ENCODE results near the gene AFF3. TPM values are rescaled to one million over a fixed set of nuclear protein-coding genes. Genes with fewer than 3 reads are reported as not detected.

The AFF3 gene
- total RNA-seq, 1 experiment from 2014 or later = 0.22 TPM

DNA sequence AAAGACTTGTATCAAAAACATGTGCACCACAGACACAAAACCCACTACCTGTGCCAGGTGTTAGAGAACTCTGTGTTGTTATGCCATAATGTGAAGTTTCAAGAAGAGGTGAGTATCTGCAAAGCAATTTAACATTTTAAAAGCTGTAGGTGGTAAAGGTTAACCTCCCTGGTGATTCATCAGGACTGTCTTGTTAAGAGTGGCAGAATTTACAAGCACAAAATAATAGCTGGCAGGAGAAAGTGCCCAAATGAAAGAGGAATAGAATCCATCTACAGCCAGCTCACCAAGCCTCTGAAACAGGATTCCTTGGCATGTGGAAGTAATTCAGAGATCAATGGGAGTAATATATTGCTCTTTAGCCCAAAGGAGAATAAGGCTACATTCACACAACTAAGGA, 230.7 kb downstream of the AFF3 start:
- no peak overlapping the region for H4K8ac ChIP-seq (replicated peaks; ENCODE audit: insufficient read length, low read depth, low read length)
- H2BK20ac ChIP-seq (ENCODE audit: low read depth, low read length, poor library complexity, severe bottlenecking) = no peak overlapping the region
- no peaks in the 10 kb centered on the region for H4K20me1 ChIP-seq (ENCODE audit: control insufficient read depth, insufficient read depth, insufficient read length)
- H2BK15ac ChIP-seq (ENCODE audit: low read depth, low read length) = no peak overlapping the region
- H3K9me3 Mint-ChIP-seq = no peaks in the 10 kb centered on the region
- no peaks in the 10 kb centered on the region for H3K79me1 ChIP-seq (ENCODE audit: insufficient read depth, low read depth, low read length, poor library complexity, severe bottlenecking)
- H3K4me3 Mint-ChIP-seq = no peak overlapping the region
- no peak overlapping the region for H3K4ac ChIP-seq (ENCODE audit: low read depth, low read length)
- H4K5ac ChIP-seq (ENCODE audit: insufficient read length, low read depth, low read length) = no peak overlapping the region
- H3K27ac ChIP-seq (ENCODE audit: insufficient read length, low read depth, low read length) = no peak overlapping the region
- no peak overlapping the region for H2AFZ ChIP-seq (ENCODE audit: low read length)
- TF ChIP-seq, protein P1, sequence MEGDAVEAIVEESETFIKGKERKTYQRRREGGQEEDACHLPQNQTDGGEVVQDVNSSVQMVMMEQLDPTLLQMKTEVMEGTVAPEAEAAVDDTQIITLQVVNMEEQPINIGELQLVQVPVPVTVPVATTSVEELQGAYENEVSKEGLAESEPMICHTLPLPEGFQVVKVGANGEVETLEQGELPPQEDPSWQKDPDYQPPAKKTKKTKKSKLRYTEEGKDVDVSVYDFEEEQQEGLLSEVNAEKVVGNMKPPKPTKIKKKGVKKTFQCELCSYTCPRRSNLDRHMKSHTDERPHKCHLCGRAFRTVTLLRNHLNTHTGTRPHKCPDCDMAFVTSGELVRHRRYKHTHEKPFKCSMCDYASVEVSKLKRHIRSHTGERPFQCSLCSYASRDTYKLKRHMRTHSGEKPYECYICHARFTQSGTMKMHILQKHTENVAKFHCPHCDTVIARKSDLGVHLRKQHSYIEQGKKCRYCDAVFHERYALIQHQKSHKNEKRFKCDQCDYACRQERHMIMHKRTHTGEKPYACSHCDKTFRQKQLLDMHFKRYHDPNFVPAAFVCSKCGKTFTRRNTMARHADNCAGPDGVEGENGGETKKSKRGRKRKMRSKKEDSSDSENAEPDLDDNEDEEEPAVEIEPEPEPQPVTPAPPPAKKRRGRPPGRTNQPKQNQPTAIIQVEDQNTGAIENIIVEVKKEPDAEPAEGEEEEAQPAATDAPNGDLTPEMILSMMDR (conservative IDR thresholded peaks at IDR 0.05) = no peak
- no peak overlapping the region for H2BK120ac ChIP-seq (ENCODE audit: low read depth, low read length, poor library complexity, severe bottlenecking)
- H3K4me1 ChIP-seq (ENCODE audit: insufficient read depth, low read length) = no peaks in the 10 kb centered on the region
- no peak for DNase-seq
- H3K9ac ChIP-seq (ENCODE audit: extremely low read depth, insufficient read length, low read length) = no peak overlapping the region
- no peak overlapping the region for H3K23ac ChIP-seq (ENCODE audit: insufficient read length, low read depth, low read length)
- H3K4me2 ChIP-seq (ENCODE audit: insufficient read depth, insufficient read length, low read length) = no peak overlapping the region
- H3K36me3 Mint-ChIP-seq (ENCODE audit: insufficient read depth in 1 of 3, low read depth in 3 of 3) = no peaks in the 10 kb centered on the region
- no peak overlapping the region for H2BK5ac ChIP-seq (ENCODE audit: insufficient read length, low read length)
- no peak overlapping the region for H3K56ac ChIP-seq (ENCODE audit: insufficient read length, low read depth, low read length)
- H3K23me2 ChIP-seq (ENCODE audit: insufficient read length, low read depth, low read length, poor library complexity, severe bottlenecking) = no peaks in the 10 kb centered on the region
- 0 out of 2 replicates have a peak, but pooled peaks cover 3% of the 10 kb centered on the region for H3K27me3 Mint-ChIP-seq (ENCODE audit: low read depth)
- no peaks in the 10 kb centered on the region for H3K27me3 ChIP-seq (ENCODE audit: insufficient read depth, low read length)
- H2AK5ac ChIP-seq (ENCODE audit: insufficient read length, low read length) = no peak overlapping the region
- no peak overlapping the region for H3K18ac ChIP-seq (ENCODE audit: insufficient read length, low read depth, low read length)
- no peak overlapping the region for H3K27ac Mint-ChIP-seq
- no peak overlapping the region for H4K91ac ChIP-seq (ENCODE audit: insufficient read length, low read depth, low read length)
- H3K9me3 ChIP-seq (ENCODE audit: control insufficient read depth, low read depth, low read length) = no peaks in the 10 kb centered on the region
- H2BK12ac ChIP-seq (ENCODE audit: insufficient read length, low read depth, low read length) = no peak overlapping the region
- H3K14ac ChIP-seq (ENCODE audit: insufficient read depth, low read length) = no peak overlapping the region
- H3K79me2 ChIP-seq (ENCODE audit: insufficient read depth, low read length) = no peaks in the 10 kb centered on the region
- peaks cover 4 to 8% of the 10 kb centered on the region in 2 experiments; a peak in 3 of 4 replicates for H3K4me1 Mint-ChIP-seq
- H3T11ph ChIP-seq (ENCODE audit: low read length) = no peak overlapping the region
